ENCODE measurements around the gene TRUB1.

Gene TRUB1

DNA sequence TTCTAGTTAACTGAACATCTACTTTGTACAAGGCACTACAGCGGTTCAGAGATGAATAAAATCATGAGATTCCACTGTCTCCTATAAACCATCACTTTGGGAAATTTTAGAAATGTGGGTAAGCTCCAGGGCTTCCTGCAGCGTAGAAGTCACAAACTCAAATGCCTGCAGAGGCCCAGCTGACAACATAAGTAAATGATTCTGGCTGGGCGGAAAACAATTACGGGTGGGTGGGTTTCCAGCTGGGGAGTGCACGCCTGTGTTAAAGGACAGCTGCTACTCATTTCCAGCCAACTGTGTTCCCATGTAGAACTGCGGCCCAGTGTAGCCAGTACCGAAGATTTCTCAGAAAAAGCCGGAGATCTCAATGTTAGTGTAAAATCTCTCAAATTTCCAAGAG lies 85.7 kb downstream of the TRUB1 start:
- H3K4me3 Mint-ChIP-seq: no peak overlapping the region
- H3K9me3 Mint-ChIP-seq: no peaks in the 10 kb centered on the region
- no peaks in the 10 kb centered on the region for H3K36me3 Mint-ChIP-seq (ENCODE audit: low read depth)
- H3K27ac Mint-ChIP-seq: no peak overlapping the region
- peaks cover 8% of the 10 kb centered on the region for H3K27me3 Mint-ChIP-seq
- no peaks in the 10 kb centered on the region for H3K4me1 Mint-ChIP-seq (ENCODE audit: low read depth)

DNA sequence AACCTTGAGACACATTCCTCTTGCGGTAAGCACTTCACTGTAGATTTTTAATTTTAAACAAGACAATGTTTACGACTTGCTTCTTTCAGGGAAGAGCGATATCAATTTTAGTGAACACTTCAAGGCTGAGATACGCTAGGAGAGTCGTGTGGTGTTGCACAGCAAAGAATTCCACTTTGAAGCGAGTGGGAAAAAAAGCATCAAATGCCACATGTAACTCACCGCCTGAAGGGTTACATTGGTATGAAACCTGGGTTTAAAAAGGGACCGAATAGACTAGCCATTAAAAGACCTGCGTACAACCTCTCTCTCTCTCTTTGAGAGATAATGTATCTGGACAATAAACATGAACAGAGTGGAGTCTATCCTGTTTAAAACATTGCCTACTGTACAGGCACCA lies 86.4 kb downstream of the TRUB1 start:
- peaks cover 3% of the 10 kb centered on the region for H3K27me3 Mint-ChIP-seq
- no peaks in the 10 kb centered on the region for H3K9me3 Mint-ChIP-seq
- H3K4me1 Mint-ChIP-seq (ENCODE audit: low read depth): no peaks in the 10 kb centered on the region
- H3K27ac Mint-ChIP-seq: no peak overlapping the region
- H3K36me3 Mint-ChIP-seq (ENCODE audit: low read depth): no peaks in the 10 kb centered on the region
- H3K4me3 Mint-ChIP-seq: no peak overlapping the region

GRCh38 chr10:115026056-115026745 lies 88.2 kb downstream of the TRUB1 start:
- Mint-ChIP-seq H3K27me3 (peaks cover 3% of the 10 kb centered on the region), H3K4me1 (ENCODE audit: low read depth) (no peaks in the 10 kb centered on the region), H3K36me3 (ENCODE audit: low read depth) (no peaks in the 10 kb centered on the region), H3K4me3 (no peak overlapping the region), H3K27ac (no peak overlapping the region), H3K9me3 (no peaks in the 10 kb centered on the region)

DNA sequence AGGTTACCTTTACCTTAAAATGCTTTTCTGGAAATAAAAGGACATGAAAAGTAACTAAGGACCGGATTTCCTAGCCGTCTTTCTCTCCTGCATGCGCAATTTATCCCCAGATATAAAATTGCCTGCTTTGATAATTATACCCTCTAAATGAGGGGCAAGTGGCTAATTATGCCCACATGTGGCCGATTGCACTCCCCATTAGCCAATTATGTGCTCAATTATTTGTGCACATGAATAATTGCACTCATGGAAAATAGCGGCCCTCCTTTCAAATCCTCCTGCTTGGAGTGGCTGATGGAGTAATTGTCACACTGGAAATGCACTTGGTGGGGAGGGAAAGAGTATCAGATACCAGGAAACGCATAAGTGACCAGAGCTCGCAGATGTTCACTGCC lies 88.7 kb downstream of the TRUB1 start:
- H3K27ac Mint-ChIP-seq: no peak overlapping the region
- H3K36me3 Mint-ChIP-seq (ENCODE audit: low read depth): no peaks in the 10 kb centered on the region
- H3K27me3 Mint-ChIP-seq: peaks cover 3% of the 10 kb centered on the region
- no peaks in the 10 kb centered on the region for H3K4me1 Mint-ChIP-seq (ENCODE audit: low read depth)
- no peak overlapping the region for H3K4me3 Mint-ChIP-seq
- H3K9me3 Mint-ChIP-seq: no peaks in the 10 kb centered on the region
